SU-DHL-6 (cell line): ENCODE measurements around the gene MX1.

Experiments used
- CTCF ChIP-seq: fragments of 200-600 bp; sonication (generic); IDR thresholded peaks from one replicate; pipeline ENCODE4 v1.5.1; 2017; ENCODE audit warnings: antibody characterized with exemption, mild to moderate bottlenecking, low read length, moderate library complexity; ENCODE audit not compliant: insufficient read depth, poor library complexity, severe bottlenecking
- EZH2phosphoT487 ChIP-seq: fragments of 200-600 bp; sonication (generic), shearing (Covaris generic); conservative IDR thresholded peaks from 2 replicates; pipeline ENCODE4 v1.6.1; 2018; ENCODE audit warnings: mild to moderate bottlenecking, antibody characterized with exemption, low read length, moderate library complexity, mixed read lengths

- TF ChIP-seq CTCF (no peak), EZH2phosphoT487 (no peak)
Observed at GRCh38 chr21:41465176-41465781, 39.2 kb downstream of the MX1 start.
